ENCODE measurements around the gene CDK12.
"Not testable (repeated sequence)": the region's sequence is repeated elsewhere in the genome, so short reads cannot be mapped to it uniquely, and the experiment has no call there.

Gene CDK12

DNA sequence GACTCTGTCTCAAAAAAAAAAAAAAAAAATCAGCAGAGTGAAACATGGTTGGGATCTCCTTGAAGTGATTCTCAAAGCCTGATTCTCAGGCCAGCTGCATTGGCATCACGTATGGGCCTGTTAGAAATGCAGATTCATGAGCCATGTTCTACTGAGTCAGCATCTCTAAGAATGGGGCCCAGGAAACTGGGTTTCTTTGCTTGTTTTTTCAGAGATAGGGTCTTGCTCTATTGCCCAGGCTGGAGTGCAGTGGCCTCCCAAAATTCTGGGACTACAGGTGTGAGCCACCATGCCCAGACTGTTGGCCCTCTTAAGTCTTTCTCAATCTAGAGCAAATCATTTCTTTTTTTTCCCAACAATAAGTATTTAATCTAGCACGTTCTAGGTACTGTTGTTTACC is 47.7 kb downstream of the CDK12 start:
- no peak for DNase-seq

DNA sequence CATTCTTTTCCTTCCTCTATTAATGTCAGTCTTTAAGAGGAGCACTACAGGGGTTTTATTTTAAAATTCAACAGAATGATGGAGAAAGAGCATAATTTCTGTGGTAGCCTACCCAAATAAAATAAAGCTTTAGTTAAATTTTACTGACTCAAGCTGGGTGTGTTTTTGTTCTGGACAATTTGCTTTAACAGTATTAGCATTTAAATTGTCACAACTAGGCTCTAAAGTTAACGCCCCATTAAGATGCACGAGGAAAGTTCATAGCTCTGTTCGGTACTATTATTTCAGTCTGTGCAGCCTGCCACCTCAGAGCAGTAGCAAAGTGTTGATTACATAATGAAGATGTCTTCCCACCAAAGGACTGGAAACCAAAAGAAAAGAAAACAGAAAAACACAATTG is 52.0 kb downstream of the CDK12 start:
- no peak for DNase-seq

DNA sequence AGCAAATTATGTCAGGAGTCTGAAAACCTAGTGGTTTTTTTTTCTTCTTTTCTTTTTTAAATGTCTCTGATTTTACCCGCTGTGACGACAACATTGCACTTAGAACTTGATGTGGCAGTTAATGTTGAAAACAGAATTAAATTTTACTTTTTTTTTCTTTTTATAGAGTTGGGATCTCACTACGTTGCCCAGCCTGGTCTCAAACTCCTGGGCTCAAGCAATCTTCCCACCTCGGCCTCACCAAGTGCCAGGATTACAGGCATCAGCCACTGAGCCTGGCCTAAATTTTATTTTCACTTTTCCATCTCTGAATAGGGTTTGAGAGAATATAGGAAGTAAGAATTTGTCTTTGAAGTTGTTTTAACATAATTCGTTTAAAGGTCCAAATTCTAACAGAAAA is 52.6 kb downstream of the CDK12 start:
- DNase-seq = no peak

DNA sequence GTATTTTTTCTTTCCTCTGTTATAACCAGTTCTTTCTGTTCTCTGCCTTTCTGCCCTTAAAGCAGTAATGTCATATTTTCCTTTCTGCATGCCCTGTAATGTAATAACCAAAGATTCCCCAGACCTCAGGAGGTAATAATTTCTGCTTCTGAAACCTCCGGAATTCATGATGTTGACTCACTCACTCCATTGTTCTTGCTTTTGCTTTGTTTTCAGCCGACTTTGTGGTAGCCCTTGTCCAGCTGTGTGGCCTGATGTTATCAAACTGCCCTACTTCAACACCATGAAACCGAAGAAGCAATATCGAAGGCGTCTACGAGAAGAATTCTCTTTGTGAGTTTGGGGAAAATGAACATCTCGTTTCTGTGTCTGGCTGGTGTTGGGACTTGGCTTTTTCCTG is 55.9 kb downstream of the CDK12 start:
- no peak for DNase-seq

DNA sequence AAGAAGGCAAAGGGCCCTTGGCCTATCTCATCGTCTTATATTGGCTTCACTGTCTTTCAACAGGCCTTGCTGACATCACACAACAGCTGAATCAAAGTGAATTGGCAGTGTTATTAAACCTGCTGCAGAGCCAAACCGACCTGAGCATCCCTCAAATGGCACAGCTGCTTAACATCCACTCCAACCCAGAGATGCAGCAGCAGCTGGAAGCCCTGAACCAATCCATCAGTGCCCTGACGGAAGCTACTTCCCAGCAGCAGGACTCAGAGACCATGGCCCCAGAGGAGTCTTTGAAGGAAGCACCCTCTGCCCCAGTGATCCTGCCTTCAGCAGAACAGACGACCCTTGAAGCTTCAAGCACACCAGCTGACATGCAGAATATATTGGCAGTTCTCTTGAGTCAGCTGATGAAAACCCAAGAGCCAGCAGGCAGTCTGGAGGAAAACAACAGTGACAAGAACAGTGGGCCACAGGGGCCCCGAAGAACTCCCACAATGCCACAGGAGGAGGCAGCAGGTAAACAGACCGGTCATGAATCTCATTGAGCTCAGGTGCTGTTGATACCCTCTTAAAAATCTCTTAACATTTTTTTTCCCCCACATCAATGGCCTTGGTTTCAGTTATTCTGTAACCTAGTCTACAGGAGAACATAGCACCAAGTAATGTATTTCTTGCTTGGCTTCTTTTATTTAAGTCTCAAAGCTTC is 64.7 kb downstream of the CDK12 start:
- DNase-seq = no peak

DNA sequence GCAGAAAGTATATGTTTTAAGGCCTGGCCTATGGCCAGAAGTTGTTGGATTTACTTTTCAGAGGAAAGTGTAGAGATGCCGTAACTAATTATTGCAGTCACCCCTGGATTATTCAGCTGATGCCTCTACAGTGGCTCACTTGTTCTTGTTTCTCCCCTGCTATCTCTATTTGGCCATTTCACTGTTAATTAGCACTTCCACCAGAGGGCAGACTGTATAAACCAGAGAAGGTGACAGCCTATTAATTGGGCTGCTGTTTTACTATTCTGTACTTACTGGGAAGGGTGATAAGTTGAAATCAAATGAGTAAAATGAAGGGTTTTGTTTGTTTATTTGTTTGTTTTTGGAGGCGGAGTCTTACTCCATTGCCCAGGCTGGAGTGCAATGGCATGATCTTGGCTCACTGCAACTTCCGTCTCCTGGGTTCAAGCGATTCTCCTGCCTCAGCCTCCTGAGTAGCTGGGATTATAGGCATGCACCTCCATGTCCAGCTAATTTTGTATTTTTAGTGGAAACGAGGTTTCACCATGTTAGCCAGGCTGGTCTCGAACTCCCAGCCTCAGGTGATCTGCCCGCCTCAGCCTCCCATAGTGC is 66.0 kb downstream of the CDK12 start:
- no peak for DNase-seq

DNA sequence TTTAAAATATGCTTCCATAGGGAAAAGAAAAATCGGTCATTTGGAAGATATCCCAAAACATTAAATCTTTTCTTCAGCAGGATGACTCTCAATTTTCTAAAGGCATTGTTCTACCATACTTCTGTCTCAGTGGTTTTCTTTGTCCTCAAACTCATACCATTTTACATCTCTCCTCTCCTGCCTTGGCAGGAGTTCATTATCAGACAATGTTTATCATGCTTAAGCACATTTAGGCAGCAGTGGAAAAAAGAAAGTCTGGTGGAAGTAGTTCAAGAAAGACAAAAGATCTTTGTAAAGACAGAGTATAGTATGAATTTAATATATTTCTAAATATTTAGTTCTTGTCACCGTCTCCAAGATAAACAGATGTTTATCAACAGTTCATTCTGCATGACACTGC is 68.2 kb downstream of the CDK12 start:
- DNase-seq = no peak

DNA sequence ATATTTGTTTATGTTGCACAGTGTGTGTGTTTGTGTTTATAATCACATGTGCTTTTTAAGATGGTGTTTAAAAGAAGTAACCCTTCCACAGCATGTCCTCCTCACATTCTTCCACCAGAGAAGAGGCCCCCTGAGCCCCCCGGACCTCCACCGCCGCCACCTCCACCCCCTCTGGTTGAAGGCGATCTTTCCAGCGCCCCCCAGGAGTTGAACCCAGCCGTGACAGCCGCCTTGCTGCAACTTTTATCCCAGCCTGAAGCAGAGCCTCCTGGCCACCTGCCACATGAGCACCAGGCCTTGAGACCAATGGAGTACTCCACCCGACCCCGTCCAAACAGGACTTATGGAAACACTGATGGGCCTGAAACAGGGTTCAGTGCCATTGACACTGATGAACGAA is 69.2 kb downstream of the CDK12 start:
- no peak for DNase-seq

DNA sequence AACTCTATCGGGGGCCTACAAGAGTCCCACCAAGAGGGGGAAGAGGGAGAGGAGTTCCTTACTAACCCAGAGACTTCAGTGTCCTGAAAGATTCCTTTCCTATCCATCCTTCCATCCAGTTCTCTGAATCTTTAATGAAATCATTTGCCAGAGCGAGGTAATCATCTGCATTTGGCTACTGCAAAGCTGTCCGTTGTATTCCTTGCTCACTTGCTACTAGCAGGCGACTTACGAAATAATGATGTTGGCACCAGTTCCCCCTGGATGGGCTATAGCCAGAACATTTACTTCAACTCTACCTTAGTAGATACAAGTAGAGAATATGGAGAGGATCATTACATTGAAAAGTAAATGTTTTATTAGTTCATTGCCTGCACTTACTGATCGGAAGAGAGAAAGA is 70.0 kb downstream of the CDK12 start:
- no peak for DNase-seq

DNA sequence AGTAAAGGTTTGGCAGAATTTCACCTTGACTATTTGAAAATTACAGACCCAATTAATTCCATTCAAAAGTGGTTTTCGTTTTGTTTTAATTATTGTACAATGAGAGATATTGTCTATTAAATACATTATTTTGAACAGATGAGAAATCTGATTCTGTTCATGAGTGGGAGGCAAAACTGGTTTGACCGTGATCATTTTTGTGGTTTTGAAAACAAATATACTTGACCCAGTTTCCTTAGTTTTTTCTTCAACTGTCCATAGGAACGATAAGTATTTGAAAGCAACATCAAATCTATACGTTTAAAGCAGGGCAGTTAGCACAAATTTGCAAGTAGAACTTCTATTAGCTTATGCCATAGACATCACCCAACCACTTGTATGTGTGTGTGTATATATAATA is 72.6 kb downstream of the CDK12 start:
- DNase-seq = no peak

DNA sequence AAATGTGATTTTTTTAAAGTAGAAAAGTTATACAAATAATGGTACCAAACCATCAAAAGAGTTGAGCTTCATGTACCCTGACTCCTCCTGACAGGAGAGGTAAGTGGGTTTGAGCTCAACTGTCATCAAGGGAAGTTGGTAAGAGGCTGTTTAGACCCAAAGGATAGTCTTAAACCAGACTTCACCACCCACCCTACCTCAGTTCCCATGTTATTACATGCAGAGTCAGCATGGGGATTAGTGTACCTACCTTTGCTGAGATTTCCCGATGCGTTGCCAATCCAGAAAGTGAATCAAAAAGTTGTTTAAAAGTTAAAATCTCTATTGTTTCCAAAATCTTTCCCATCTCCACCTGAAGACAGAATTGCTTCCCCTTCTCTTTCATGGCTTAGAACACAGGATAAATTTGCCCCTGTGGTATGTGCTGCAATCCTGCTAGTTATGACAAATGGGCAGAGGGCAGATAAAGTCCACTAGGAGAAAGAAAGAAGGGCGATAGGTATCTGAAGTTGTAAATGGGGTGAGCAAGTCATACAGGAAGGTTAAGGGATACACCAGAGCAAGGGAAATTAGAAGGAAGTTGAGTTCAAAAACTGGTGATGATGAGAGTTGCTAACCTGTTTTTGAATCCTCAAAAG is 73.6 kb downstream of the CDK12 start:
- no peak for DNase-seq

DNA sequence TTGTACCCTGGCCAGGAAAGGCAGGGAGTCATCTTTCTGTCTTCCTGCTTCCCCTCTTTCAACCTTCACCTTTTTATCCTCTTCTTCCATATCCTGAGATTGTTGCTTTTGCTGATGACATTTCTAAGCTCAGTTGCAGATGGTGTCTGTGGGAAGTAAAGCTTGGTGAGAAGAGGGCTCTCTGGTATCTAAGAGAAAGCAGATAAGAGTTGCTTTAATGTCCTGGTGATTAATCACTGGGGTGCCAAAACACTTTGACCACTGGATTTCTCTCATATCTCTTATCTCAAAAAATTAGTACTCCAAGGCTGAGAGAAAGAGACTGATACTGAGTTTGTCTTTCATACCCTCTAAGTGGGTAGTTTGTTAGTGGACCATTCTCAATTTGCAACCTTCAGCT is 75.2 kb downstream of the CDK12 start:
- no peak for DNase-seq

DNA sequence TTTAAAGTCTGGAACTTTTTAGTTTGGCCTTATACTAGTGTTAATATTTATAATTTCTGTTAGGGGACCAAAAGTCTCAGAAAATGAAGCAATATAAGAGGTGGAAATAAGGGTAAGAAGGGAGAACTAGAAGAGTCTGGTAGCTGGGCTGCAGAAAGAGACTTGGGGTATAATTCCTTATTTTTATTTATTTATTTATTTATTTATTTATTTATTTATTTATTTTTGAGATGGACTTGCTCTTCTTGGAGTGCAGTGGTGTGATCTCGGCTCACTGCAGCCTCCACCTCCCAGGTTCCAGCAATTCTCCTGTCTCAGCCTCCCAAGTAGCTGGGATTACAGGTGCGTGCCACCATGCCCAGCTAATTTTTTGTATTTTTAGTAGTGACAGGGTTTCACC is 76.1 kb downstream of the CDK12 start:
- not testable (repeated sequence) for DNase-seq

DNA sequence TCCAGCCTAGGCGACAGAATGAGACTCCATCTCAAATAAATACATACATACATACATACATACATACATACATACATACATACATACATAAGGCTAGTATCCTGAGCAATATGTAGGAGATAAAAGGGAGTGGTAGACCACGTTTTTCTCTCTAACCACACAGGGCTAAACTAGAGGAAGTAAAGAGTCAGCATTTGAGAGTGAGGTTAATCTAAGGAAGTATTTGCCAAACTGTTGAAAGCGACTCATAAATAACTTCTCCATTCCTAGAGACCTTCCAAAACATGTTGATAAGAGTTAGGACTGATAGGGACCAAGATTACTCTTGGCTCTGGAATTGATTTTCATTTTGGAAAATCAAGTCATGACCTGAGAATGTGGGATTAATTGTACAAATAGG is 77.6 kb downstream of the CDK12 start:
- DNase-seq = no peak

DNA sequence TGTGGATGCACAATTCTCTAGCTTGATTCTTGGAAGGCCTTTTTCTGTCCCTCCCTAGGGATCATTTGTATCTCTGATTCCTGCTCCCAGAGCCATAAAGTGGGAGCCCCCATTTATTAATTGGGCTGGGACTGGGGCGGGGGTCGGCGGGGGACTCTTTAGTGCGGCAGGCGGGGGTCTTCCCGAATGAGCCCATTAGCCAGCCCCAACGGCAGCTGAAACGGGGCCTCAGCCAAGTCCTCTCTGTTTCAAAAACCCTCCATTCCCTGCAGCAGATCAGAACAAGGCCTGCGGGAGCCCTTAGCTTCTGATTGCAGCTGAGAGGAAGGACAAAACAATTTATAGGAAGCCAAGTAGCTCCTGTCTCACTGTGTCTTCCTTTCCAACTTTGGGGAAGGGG is 79.3 kb downstream of the CDK12 start:
- no peak for DNase-seq

DNA sequence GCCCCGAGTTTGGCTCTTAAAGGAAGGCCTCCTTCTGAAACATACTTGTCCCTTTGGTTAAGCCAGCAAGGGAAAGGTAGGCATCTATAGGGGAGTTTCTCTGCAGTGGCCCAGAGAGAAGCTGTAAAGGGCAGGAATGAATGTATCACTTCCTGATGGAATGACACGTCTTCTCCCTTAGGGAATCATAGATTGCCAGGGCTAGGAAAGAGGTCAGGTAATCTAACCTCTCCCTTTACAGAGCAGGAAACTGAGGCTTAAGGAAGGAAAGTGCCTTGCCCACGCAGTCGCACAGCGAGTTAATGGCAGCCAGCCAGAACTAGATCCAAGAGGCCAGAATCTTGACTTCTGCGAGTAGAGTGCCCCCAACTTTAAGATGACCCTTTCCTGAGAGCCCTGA is 80.4 kb downstream of the CDK12 start:
- DNase-seq = no peak

DNA sequence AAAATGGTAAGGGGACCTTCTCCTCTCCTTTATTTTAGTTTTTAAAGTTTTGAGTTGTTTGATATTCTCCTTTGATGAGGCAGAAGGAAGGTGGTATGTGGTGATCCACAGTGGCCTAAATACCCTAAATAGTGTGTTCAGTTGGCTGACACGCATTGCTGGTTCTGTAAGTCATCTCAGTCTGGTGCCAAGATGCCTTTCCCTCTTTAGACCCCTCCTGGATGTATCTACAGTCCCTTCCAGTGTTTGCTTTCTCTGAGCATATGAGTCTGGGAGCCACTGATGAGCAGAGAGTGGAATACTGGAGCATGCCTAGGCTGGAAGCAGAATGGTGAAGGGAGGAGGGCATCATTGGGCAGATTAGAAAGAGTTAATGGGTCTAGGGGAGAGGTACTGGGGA is 81.9 kb downstream of the CDK12 start:
- no peak for DNase-seq

DNA sequence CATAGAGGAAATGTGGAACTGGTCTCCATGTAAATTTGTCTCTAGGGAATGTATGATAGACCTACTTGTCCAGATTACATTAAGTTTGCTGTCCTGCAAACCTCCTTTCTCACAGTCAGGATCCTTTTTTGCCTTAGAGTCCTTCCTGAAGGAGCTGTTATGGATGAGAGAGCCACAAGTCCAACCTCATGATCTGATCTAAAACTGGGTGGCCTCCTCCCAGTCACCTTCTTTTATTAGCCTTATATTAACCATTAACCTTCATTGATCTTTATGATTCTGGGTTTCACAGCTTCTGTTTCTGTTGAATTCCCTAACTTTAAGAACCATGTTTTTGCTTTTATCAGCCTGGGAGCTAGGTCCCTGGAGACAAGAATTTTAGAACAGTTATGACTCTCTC is 82.4 kb downstream of the CDK12 start:
- DNase-seq = no peak

DNA sequence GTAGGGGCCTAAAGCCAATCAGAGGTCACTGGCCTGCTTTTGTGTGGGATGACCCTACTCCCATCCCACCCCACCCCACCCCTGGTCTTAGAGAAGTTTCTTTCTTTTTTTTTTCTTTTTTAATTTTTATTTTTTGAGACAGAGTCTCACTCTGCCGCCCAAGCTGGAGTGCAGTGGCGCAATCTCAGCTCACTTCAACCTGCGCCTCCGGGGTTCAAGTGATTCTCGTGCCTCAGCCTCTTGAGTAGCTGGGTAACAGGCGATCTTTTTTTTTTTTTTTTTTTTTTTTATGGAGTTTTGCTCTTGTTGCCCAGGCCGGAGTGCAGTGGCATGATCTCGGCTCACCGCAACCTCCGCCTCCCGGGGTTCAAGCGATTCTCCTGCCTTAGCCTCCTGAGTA is 83.1 kb downstream of the CDK12 start:
- not testable (repeated sequence) for DNase-seq

DNA sequence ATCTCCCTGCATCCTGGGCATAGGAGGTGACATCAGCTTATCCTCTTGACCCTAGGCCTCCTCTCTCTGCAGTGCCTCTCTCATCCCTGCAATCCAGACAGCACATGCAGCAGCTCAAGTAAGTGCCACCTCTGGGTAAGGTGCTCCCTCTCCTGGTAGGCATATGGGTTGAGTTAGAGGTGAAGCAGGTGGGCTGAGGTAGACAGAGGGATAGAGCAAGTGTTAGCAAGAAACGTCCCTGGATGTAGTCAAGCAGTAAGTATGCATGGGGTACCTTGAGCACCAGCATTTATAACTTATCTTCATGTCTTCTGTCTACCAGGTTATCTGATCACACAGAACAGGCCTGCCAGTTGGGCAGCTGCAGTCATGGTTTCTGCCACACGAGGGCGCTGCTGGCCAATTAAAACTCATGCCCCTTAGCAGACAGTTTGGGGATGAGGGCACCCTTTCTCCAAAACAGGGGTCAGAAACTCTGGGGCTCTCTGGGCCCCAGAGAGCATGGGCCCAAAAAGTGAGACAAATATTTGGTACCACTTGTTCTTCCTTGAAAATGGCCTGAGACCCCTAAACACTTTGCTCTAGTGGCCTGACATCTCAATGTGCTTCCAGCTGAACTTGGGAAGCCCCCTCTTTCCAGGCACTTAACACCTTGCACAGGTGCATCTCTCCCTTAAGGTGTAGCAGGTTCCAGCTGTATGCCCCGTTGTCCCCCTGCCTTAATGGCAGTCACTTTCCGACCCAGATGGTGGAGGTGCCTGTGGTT is 86.6 kb downstream of the CDK12 start:
- peak; percentile 82 for DNase-seq

DNA sequence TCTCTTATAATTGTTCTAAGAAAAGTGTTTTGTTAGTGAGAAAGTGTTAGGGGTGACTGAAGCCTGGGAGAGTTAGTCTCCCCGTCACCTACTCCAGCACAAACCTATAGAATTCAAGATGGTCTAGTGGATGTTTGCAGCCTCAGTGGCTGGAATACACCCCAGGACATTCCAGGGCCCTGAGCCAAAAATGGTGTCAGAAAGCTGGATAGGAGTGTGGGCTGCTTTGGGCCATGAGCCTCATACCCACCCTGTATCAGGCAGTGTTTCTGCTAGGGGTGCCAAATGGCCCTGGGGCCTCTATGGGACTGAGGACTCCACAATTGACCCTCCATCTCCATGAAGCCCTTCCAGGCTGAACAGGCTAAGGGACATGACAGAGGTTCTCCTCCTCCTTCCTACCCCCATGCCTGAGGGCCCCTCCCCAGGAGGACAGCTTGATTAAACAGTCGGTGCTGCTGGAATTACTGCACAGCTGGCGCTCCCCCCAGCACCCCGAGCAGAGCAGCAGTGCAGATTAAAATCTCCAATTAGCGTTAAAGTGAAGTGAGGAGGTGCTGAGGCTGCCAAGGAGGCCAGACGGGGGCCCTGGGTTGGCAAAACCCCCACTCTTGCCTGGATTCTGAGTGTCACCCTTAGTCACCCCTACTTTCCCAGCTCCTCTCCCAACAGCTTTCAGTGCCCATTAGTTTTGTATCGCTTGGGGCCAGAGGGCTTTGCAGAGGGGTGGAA is 87.4 kb downstream of the CDK12 start:
- DNase-seq = no peak

DNA sequence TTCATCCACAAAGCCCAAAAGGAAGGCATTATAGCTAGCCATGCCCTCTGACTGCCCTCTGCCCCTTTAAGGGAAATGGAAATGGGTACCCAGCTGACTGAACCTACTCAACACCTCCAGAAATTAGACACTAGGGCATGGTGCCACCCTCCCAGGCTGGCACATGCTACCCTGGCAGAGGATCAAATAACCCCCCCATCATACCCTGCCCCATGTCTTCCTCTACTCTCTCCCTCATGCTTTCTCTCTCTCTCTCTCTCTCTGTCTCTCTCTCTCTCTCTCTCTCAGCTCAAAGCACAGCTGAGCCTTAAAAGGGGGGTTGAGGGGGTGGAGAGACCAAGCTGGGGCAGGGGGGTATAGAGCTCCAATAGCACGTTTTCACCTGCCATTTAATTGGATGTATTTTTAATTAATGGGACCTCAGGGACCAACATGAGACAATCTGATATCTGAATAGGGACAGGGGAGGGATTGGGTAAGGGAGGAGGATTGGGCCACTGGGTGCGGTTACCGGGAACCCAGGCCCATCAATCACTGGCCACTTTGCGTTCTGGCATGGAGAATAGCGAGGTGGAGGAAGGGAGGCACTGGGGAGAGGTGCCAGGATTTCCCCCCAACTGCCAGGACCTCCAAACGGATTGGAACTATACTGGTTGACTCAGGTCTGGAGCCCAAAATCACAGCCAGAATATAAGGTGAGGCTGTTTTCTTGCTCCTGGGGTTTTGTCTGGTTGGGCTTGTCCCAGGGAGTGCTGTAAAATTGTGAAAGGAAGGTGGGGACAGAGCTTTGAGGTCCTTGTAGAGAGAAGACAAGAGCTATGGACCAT is 88.7 kb downstream of the CDK12 start:
- DNase-seq = no peak
